GM21528 (cell line): Measurements from ENCODE around the gene ID1.
A peak's percentile ranks its signal among the peaks of the same experiment; 100 is the strongest.
"Not testable (repeated sequence)": the region's sequence is repeated elsewhere in the genome, so short reads cannot be mapped to it uniquely, and the experiment has no call there.

ENCODE experiments used
- ATAC-seq: cut with Tn5 transposase; IDR thresholded peaks from one replicate; pipeline ENCODE4 v1.9.1; 2021; ENCODE audit warnings: mild to moderate bottlenecking, moderate library complexity; ENCODE audit not compliant: unreplicated experiment, low FRiP score

Gene ID1

DNA sequence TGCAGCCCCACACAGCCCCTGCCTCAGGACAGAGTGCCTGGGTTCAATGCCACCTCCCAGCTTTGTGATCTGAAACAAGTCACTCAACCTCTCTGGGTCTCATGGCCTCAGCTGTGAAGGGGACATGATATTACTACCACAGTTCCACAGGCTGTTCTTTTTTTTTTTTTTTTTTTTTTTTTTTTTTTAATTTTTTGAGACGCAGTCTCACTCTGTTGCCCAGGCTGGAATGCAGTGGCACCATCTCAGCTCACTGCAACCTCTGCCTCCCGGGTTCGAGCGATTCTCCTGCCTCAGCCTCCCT is 8.7 kb upstream of the ID1 start:
- not testable (repeated sequence) for ATAC-seq

DNA sequence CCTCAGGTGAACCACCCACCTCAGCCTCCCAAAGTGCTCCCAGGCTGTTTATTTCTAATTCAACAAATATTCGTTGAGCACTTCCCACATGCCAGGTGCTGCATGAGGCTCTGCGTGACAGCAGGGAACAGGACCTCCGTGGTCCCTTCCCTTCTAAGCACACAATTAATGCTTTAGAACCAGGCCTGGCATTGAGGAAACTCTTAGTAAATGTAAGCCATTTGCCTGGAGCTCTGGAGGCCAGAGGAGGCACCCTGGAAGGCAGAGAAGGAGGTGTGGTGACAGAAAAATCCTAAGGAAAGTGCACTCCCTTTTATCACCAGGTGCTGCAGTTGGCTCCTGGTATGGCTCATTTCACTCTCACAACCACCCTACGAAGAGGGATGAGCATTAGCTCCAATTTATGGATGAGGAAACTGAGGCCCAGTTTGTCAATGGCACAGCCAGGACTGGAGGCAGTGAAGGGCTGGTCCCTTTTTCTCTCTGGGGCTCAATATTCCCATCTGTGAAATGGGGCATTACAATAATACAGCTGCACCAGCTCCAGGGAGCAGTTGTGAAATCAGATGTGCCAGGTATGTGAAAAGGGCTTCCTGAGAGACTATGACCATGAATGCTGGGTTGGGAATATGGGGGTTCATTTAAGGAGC is 8.1 kb upstream of the ID1 start:
- no peak for ATAC-seq

DNA sequence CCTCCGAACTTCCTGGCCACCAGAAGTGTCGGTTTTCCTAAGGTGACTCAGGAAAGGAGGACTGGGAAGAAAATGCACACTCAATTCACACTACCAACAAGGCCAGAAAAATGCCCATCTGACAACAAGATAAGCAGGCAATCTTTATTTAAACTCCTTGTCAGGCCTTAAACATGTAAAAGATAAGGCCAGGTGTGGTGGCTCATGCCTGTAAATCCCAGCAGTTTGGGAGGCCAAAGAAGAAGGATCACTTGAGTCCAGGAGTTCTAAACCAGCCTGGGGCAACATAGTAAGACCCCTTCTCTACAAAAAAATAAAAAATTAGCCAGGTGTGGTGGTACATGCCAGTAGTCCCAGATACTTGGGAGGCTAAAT is 7.6 kb upstream of the ID1 start:
- ATAC-seq, result no peak

DNA sequence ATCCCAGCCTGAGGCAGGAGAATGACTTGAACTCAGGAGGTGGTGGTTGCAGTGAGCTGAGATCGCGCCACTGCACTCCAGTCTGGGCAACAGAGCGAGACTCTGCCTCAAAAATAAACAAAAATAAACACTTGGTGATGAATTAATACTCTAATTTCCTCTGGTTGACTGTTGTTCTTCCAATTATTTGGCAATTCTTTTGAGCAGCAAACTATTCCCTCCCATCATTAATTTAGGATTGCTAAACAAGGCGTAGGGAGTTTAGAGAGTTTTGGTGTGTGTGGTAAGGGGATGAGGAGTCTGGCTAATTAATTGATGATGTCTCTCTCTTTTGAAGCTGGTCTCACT is 2.7 kb upstream of the ID1 start:
- ATAC-seq, result no peak

DNA sequence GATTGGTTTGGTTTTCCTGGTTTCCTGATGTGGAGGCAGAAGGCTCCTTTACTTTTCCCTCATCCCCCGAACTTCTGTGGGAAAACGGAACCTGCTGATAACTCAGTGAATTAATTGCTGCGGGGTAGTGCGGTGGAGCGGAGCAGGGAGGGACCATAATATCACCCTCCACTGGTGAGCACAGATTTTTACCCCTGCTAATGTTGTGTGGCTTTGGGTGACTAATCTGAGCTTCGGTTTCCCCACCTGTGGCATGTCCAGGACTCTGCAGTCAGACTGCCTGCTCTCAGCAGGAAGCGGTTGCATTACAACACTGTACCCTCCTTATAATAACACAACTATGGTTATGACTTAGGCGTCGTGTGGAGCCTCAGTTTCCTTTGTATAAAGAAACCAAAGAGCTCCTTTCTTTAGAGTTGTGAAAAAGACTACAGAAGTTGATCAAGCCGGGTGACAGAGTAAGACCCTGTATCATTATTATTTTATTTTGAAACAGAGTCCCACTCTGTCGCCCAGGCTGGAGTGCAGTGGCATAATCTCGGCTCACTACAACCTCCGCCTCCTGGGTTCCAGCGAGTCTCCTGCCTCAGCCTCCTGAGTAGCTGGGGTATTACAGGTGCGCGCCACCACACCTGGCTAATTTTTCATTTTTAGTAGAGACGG is 2.2 kb upstream of the ID1 start:
- ATAC-seq, result peak; percentile 53

DNA sequence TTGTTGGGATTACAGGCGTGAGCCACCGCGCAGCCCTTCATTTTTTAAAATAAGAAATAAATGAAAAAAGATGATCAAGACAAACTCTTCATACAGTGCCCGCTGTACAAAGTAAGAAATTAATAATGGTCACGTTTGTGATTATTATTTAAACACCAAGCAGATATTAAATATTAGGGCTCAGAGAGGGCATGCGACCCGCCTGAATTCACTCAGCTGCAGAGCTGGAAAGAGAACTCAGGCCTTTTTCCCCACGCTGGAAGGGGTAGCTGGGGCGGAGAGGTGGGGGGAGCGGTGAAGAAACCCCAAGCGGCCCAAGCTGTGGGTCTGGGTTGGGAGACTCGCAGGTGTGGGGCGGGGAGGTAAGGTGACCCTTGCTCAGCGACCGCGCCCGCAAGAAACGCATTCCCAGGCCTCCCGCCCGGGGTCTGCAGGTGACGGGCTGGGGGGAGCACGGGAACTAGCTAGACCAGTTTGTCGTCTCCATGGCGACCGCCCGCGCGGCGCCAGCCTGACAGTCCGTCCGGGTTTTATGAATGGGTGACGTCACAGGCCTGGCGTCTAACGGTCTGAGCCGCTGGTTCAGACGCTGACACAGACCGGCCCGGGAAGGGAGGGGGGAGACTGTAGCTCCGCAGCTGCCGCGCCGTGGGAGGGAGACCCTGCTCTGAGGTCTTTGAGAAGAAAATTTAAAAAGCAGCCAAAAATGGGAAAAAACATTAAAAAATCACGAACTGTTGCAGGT is 1.1 kb upstream of the ID1 start:
- ATAC-seq, result peak; percentile 36

DNA sequence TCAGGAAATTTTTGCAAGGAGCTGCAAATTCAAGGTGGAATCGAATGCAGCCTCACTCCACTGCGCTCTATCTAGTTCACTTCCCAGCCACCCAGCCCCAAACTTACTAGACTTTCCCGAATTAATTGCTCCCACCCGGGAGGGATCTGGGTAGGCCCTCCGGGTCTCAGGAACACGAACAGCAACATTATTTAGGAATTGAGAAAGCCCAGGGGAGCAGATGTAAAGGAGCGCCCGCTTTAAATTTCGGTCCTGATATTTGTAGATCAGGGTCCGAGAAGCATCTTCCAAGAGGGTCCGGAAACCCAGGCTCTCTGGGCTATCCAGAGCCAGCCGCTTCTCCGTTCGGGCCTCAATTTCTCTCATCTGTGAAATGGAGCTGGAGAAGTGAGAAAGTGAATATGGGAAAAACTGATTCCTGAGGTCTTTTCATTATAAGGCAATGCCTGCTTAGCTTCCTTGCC is 490 bp upstream of the ID1 start:
- no peak for ATAC-seq

DNA sequence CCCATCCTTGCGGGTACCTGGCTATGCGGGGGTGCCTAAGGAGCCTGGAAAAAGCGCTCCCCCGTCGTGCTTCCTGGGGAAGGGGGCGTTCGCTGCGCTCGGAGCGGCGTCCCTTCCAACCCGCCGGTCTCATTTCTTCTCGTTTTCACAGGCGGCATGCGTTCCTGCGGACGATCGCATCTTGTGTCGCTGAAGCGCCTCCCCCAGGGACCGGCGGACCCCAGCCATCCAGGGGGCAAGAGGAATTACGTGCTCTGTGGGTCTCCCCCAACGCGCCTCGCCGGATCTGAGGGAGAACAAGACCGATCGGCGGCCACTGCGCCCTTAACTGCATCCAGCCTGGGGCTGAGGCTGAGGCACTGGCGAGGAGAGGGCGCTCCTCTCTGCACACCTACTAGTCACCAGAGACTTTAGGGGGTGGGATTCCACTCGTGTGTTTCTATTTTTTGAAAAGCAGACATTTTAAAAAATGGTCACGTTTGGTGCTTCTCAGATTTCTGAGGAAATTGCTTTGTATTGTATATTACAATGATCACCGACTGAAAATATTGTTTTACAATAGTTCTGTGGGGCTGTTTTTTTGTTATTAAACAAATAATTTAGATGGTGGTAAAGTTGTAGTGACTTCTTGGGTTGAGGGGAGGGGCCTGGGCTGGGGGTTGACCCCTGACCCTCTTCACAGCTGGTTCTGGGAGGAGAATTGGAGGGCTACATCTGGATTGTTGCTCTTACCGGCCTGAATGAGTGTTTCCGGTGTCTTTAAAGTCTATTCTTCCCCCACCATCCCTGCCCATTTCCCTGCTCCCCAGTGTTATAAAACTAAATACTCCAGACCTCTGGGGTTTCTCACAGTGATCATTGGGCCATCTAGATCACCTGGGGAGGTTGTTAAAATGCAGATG is 1.1 kb downstream of the ID1 start:
- ATAC-seq, result no peak

DNA sequence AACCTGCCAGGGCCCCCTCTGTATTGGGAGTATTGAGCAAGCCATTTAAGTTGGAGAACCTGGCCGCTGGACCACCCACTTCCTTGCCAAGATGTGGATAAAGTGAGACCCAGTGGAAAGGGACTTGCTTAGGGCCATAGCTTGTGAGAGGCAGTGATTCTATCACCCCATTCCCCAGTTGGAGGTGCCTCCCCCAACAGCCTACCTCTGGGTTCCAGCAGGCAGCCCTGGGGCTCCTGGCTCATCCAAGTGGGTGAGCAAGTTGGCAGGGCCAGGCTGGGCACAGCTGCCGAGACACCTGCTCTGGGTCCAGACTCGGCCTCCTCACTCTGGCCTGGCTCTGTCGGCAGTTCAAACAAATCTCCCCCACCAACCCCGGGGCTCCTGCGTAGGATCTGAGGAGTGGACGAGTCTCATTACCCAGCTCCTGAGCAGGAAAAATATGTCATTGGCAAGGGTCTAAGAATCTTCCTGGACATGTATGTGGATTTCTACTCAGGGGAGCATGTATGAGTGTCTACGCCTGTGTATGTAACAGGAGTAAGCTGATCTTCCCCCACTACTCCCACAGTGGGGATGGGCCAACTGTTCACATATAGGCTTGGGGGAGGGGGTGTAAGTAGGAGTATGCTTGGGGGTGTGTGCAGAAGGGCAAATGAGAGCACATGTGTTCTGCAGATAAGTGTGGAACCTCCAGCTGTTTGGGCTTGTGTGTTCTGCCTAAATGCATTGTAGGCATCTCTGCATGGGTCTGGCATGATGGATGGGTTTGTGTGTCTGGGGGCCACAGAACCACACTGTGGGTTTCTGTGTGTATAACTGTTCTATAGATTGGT is 1.9 kb downstream of the ID1 start:
- no peak for ATAC-seq

DNA sequence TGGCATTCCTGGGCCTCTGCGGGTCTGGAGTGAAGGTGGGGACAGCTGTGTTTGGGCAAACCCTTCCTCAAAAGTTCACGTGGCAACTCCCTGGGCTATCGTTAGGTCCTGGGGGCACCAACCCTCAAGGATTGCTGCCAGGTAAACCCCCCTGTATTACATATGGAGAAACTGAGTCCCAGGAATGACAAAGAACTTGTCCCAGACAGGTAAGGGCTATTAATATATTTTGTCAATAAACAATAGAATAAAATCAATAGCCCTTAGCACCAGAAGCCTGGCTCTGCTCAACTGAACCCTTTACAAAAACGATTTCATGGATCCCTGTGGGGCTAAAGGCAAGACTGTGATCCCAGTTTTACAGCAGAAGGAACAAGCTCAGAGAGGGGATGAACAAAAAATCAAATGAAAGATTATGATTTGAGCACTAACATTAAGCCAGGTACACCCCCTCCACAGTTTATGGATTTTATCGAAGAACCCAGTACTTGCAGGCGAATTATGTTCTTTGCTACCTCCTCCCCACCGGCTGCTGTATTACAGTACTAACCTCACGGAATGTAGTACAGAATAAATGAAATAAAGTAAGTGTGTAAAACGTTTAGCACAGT is 2.7 kb downstream of the ID1 start:
- ATAC-seq, result no peak

DNA sequence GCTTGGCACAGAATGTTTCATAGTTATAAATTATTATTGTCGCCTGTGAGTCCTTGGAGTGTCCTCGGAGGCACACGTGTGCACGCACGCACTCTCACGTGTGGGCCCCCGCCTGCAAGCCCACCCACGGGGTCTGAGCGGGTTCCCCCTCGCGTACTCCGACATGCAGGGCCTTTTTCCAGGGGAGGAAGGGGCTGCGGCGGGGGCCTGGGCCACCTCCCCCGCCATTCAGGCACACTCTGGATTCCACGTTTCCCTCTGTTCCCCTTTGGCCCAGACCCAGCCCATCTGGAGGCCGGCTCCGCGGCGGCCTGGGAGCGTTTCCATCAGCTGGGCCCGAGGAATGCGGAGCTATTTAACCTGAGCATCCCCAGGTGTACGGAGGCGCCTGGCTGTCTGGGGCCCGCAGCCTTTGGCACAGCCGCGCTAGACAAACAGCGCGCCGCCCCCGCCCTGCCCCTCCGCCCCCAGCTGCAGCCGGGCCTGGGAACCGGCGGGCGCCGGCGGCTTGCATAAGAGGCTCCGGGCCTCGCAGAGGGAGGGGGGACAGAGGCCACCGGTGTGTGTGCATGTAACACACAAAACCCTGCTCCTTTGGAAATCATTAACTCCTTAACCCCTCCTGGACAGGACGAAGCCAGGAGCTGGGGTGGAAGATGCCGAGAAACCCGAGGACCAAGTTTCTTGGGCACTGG is 3.3 kb downstream of the ID1 start:
- ATAC-seq, result no peak

DNA sequence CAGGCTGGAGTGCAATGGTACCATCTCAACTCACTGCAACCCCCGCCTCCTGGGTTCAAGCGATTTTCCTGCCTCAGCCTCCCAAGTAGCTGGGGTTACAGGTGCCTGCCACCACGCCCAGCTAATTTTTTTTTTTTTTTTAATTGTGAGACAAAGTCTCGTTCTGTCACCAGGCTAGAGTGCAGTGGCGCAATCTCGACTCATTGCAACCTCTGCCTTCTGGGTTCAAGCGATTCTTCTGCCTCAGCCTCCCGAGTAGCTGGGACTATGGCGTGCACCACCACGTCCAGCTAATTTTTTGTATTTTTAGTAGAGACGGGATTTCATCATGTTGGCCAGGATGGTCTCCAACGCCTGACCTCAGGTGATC is 7.2 kb downstream of the ID1 start:
- ATAC-seq, result not testable (repeated sequence)

DNA sequence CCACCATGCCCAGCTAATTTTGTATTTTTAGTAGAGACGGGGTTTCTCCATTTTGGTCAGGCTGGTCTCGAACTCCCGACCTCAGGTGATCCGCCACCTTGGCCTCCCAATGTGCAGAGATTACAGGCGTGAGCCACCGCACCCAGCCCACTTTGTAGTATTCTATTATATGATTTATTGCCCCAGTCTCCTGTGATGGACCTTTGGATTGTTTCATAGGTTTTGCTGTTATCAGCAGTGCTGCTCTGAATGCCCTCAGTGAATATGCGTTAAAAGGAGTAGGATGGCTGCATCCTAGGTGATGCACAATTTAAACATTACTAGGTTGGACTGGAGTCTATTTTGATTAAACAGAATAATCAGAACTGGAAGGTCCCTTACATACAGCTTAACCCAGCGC is 10.3 kb downstream of the ID1 start:
- ATAC-seq, result no peak

DNA sequence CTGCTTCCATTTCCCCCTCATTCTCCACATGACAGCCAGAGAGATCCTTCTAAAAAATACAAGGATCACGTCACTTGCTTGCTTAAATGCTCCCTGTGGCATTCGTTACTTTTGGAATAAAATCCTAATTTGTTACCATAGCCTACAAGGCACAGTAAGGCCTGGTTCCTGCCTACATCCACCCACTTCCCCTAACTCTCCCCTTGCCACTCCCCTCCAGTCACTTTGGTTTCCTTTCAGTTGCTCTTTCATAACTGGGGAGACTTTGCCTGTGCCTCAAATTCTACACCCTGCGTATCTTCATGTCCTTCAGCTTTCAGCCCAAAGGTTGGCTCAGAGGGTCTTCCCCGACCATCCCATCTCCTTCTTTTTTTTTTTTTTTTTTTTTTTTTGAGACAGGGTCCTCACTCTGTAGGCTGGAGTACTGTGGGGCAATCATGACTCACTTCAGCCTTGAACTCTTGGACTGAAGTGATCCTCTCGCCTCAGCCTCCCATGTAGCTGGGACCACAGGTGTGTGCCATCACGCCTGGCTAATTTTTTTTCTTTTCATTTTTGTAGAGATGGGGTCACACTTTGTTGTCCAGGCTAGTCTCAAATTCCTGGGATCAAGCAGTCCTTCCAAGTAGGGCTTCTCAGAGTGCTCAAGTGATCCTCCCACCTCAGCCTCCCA is 12.5 kb downstream of the ID1 start:
- ATAC-seq, result no peak

DNA sequence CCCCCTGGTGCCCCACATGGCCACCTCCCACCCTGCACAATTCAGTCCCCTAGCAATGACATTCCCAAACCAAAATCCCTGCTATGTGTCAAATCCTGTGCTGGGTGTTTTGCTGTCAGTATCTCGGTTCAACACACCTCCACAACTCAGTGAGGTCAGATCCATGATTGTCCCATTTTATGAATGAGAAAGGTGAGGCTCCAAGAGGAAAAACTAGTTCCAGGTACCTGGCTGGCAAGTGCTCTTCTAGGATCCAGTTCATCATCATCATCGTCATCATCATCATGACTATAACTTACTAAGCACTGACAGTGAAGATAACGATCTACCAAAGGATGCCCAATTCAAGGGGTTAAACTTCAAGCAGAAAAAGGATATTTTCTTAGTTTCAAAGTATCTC is 15.2 kb downstream of the ID1 start:
- ATAC-seq, result no peak

DNA sequence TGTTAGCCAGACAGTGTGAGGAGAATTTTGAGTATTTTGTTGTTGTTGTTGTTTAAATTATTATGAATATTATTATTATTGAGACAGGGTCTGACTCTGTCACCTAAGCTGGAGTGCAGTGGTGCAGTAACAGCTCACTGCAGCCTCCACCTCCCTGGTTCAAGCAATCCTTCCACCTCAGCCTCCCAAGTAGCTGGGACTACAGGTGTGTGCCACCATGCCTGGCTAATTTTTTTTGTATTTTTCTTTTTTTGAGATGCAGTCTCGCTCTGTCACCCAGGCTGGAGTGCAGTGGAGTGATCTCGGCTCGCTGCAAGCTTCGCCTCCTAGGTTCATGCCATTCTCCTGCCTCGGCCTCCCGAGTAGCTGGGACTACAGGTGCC is 18.0 kb downstream of the ID1 start:
- not testable (repeated sequence) for ATAC-seq

DNA sequence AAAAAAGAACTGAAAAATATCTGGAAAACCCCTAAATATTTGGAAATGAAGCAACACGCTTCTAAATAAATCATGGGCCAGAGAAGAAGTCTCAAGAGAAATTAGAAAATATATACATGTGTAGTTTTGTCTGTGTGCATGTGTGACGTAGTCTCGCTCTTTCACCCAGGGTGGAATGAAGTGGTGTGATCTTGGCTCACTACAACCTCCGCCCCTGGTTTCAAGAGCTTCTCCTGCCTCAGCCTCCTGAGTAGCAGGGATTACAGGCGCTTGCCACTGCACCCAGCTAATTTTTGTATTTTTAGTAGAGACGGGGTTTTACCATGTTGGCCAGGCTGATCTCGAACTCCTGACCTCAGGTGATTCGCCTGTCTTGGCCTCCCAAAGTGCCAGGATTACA is 21.4 kb downstream of the ID1 start:
- ATAC-seq, result not testable (repeated sequence)

DNA sequence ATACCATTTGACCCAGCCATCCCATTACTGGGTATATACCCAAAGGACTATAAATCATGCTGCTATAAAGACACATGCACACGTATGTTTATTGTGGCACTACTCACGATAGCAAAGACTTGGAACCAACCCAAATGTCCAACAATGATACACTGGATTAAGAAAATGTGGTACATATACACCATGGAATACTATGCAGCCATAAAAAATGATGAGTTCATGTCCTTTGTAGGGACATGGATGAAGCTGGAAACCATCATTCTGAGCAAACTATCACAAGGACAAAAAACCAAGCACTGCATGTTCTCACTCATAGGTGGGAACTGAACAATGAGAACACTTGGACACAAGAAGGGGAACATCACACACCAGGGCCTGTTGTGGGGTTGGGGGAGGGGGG is 23.0 kb downstream of the ID1 start:
- ATAC-seq, result not testable (repeated sequence)
